ENCODE measurements around the gene SERPINB10.

The SERPINB10 gene

GRCh38 chr18:63892566-63892965 is 15.2 kb upstream of the SERPINB10 start:
- Histone ChIP-seq H3K4me1 (ENCODE audit: control insufficient read depth, insufficient read depth, low read length, poor library complexity, severe bottlenecking) (no peaks in the 10 kb centered on the region), H3K36me3 (ENCODE audit: control insufficient read depth, insufficient read depth, low read length) (no peaks in the 10 kb centered on the region), H3K27ac (ENCODE audit: low read depth, low read length, severe bottlenecking) (no peak overlapping the region), H3K4me3 (ENCODE audit: extremely low read depth, insufficient read depth, low read length, poor library complexity, severe bottlenecking) (no peak overlapping the region), H3K9me3 (ENCODE audit: control insufficient read depth, low read length) (no peaks in the 10 kb centered on the region)
- 97 to 100% methylated on average over 3 to 4 of the region's 4 CpGs for WGBS, 2 experiments (ENCODE audit: insufficient coverage in 2 of 2)

GRCh38 chr18:63894106-63894772 is 13.5 kb upstream of the SERPINB10 start:
- no peaks in the 10 kb centered on the region for H3K9me3 ChIP-seq (ENCODE audit: control insufficient read depth, low read length)
- H3K4me1 ChIP-seq (ENCODE audit: control insufficient read depth, insufficient read depth, low read length, poor library complexity, severe bottlenecking): no peaks in the 10 kb centered on the region
- WGBS, 2 experiments (ENCODE audit: insufficient coverage in 2 of 2): 86 to 100% methylated on average over 2 to 4 of the region's 6 CpGs
- H3K4me3 ChIP-seq (ENCODE audit: extremely low read depth, insufficient read depth, low read length, poor library complexity, severe bottlenecking): no peak overlapping the region
- H3K36me3 ChIP-seq (ENCODE audit: control insufficient read depth, insufficient read depth, low read length): no peaks in the 10 kb centered on the region
- H3K27ac ChIP-seq (ENCODE audit: low read depth, low read length, severe bottlenecking): no peak overlapping the region

- 87 to 100% methylated on average over 1 to 3 of the region's 6 CpGs for WGBS, 2 experiments (ENCODE audit: insufficient coverage in 2 of 2)
- no peak overlapping the region for H3K4me3 ChIP-seq (ENCODE audit: extremely low read depth, insufficient read depth, low read length, poor library complexity, severe bottlenecking)
Measured at GRCh38 chr18:63895190-63895589, 12.6 kb upstream of the SERPINB10 start.

GRCh38 chr18:63897072-63897471 is 10.7 kb upstream of the SERPINB10 start:
- Histone ChIP-seq H3K4me3 (ENCODE audit: extremely low read depth, insufficient read depth, low read length, poor library complexity, severe bottlenecking) (no peak overlapping the region), H3K27ac (ENCODE audit: low read depth, low read length, severe bottlenecking) (no peak overlapping the region), H3K9me3 (ENCODE audit: control insufficient read depth, low read length) (no peaks in the 10 kb centered on the region), H3K4me1 (ENCODE audit: control insufficient read depth, insufficient read depth, low read length, poor library complexity, severe bottlenecking) (no peaks in the 10 kb centered on the region), H3K36me3 (ENCODE audit: control insufficient read depth, insufficient read depth, low read length) (no peaks in the 10 kb centered on the region)
- WGBS, 2 experiments (ENCODE audit: insufficient coverage in 2 of 2): 75 to 95% methylated on average over 1 to 3 of the region's 4 CpGs

More at GRCh38 chr18:63895190-63895589, 12.6 kb upstream of the SERPINB10 start:
- no peaks in the 10 kb centered on the region for H3K4me1 ChIP-seq (ENCODE audit: control insufficient read depth, insufficient read depth, low read length, poor library complexity, severe bottlenecking)
- H3K9me3 ChIP-seq (ENCODE audit: control insufficient read depth, low read length): no peaks in the 10 kb centered on the region
- H3K36me3 ChIP-seq (ENCODE audit: control insufficient read depth, insufficient read depth, low read length): no peaks in the 10 kb centered on the region
- no peak overlapping the region for H3K27ac ChIP-seq (ENCODE audit: low read depth, low read length, severe bottlenecking)

GRCh38 chr18:63899206-63899605 is 8.6 kb upstream of the SERPINB10 start:
- Histone ChIP-seq H3K4me3 (ENCODE audit: extremely low read depth, insufficient read depth, low read length, poor library complexity, severe bottlenecking) (no peak overlapping the region), H3K9me3 (ENCODE audit: control insufficient read depth, low read length) (no peaks in the 10 kb centered on the region), H3K4me1 (ENCODE audit: control insufficient read depth, insufficient read depth, low read length, poor library complexity, severe bottlenecking) (no peaks in the 10 kb centered on the region), H3K27ac (ENCODE audit: low read depth, low read length, severe bottlenecking) (no peak overlapping the region), H3K36me3 (ENCODE audit: control insufficient read depth, insufficient read depth, low read length) (no peaks in the 10 kb centered on the region)

- Histone ChIP-seq H3K4me1 (ENCODE audit: control insufficient read depth, insufficient read depth, low read length, poor library complexity, severe bottlenecking) (no peaks in the 10 kb centered on the region), H3K36me3 (ENCODE audit: control insufficient read depth, insufficient read depth, low read length) (no peaks in the 10 kb centered on the region), H3K27ac (ENCODE audit: low read depth, low read length, severe bottlenecking) (no peak overlapping the region), H3K9me3 (ENCODE audit: control insufficient read depth, low read length) (no peaks in the 10 kb centered on the region), H3K4me3 (ENCODE audit: extremely low read depth, insufficient read depth, low read length, poor library complexity, severe bottlenecking) (no peak overlapping the region)
- WGBS, 2 experiments (ENCODE audit: insufficient coverage in 2 of 2): 78 to 85% methylated on average over 1 of the region's 1 CpG
Measured at GRCh38 chr18:63903851-63904570, 3.7 kb upstream of the SERPINB10 start.

- no CpG with 5 or more reads among the region's 1 CpG for WGBS, 2 experiments (ENCODE audit: insufficient coverage in 2 of 2)
- H3K9me3 ChIP-seq (ENCODE audit: control insufficient read depth, low read length): no peaks in the 10 kb centered on the region
- no peak overlapping the region for H3K27ac ChIP-seq (ENCODE audit: low read depth, low read length, severe bottlenecking)
- no peaks in the 10 kb centered on the region for H3K36me3 ChIP-seq (ENCODE audit: control insufficient read depth, insufficient read depth, low read length)
- H3K4me3 ChIP-seq (ENCODE audit: extremely low read depth, insufficient read depth, low read length, poor library complexity, severe bottlenecking): no peak overlapping the region
- H3K4me1 ChIP-seq (ENCODE audit: control insufficient read depth, insufficient read depth, low read length, poor library complexity, severe bottlenecking): no peaks in the 10 kb centered on the region
Measured at GRCh38 chr18:63904694-63905093, 3.1 kb upstream of the SERPINB10 start.

- Histone ChIP-seq H3K27ac (ENCODE audit: low read depth, low read length, severe bottlenecking) (no peak overlapping the region), H3K9me3 (ENCODE audit: control insufficient read depth, low read length) (no peaks in the 10 kb centered on the region), H3K36me3 (ENCODE audit: control insufficient read depth, insufficient read depth, low read length) (no peaks in the 10 kb centered on the region), H3K4me3 (ENCODE audit: extremely low read depth, insufficient read depth, low read length, poor library complexity, severe bottlenecking) (no peak overlapping the region), H3K4me1 (ENCODE audit: control insufficient read depth, insufficient read depth, low read length, poor library complexity, severe bottlenecking) (no peaks in the 10 kb centered on the region)
- WGBS, 2 experiments (ENCODE audit: insufficient coverage in 2 of 2): 90 to 100% methylated on average over 2 of the region's 2 CpGs
Measured at GRCh38 chr18:63905361-63905760, 2.4 kb upstream of the SERPINB10 start.

- Histone ChIP-seq H3K27ac (ENCODE audit: low read depth, low read length, severe bottlenecking) (no peak overlapping the region), H3K36me3 (ENCODE audit: control insufficient read depth, insufficient read depth, low read length) (no peaks in the 10 kb centered on the region), H3K4me1 (ENCODE audit: control insufficient read depth, insufficient read depth, low read length, poor library complexity, severe bottlenecking) (no peaks in the 10 kb centered on the region), H3K9me3 (ENCODE audit: control insufficient read depth, low read length) (no peaks in the 10 kb centered on the region), H3K4me3 (ENCODE audit: extremely low read depth, insufficient read depth, low read length, poor library complexity, severe bottlenecking) (no peak overlapping the region)
- 83% methylated on average over 1 of the region's 1 CpG; no CpG with 5 or more reads in 1 of the 2 experiments for WGBS, 2 experiments (ENCODE audit: insufficient coverage in 2 of 2)
Measured at GRCh38 chr18:63906056-63906455, 1.7 kb upstream of the SERPINB10 start.

GRCh38 chr18:63908858-63909257 is 1.1 kb downstream of the SERPINB10 start:
- H3K4me1 ChIP-seq (ENCODE audit: control insufficient read depth, insufficient read depth, low read length, poor library complexity, severe bottlenecking): no peaks in the 10 kb centered on the region
- H3K36me3 ChIP-seq (ENCODE audit: control insufficient read depth, insufficient read depth, low read length): no peaks in the 10 kb centered on the region
- H3K27ac ChIP-seq (ENCODE audit: low read depth, low read length, severe bottlenecking): no peak overlapping the region
- no peaks in the 10 kb centered on the region for H3K9me3 ChIP-seq (ENCODE audit: control insufficient read depth, low read length)
- H3K4me3 ChIP-seq (ENCODE audit: extremely low read depth, insufficient read depth, low read length, poor library complexity, severe bottlenecking): no peak overlapping the region
- no CpG with 5 or more reads among the region's 1 CpG for WGBS, 2 experiments (ENCODE audit: insufficient coverage in 2 of 2)

GRCh38 chr18:63909870-63910269 is 2.1 kb downstream of the SERPINB10 start:
- no peaks in the 10 kb centered on the region for H3K9me3 ChIP-seq (ENCODE audit: control insufficient read depth, low read length)
- H3K36me3 ChIP-seq (ENCODE audit: control insufficient read depth, insufficient read depth, low read length): no peaks in the 10 kb centered on the region
- no CpG with 5 or more reads among the region's 2 CpGs for WGBS, 2 experiments (ENCODE audit: insufficient coverage in 2 of 2)
- no peaks in the 10 kb centered on the region for H3K4me1 ChIP-seq (ENCODE audit: control insufficient read depth, insufficient read depth, low read length, poor library complexity, severe bottlenecking)
- H3K4me3 ChIP-seq (ENCODE audit: extremely low read depth, insufficient read depth, low read length, poor library complexity, severe bottlenecking): no peak overlapping the region
- H3K27ac ChIP-seq (ENCODE audit: low read depth, low read length, severe bottlenecking): no peak overlapping the region
